ENCODE measurements around the gene MYO3B.
"Not testable (repeated sequence)": the region's sequence is repeated elsewhere in the genome, so short reads cannot be mapped to it uniquely, and the experiment has no call there.

Gene MYO3B

GRCh38 chr2:170262806-170263205 is 84.9 kb downstream of the MYO3B start:
- DNase-seq (ENCODE audit: low read depth): no peak

GRCh38 chr2:170263728-170264521 is 86.0 kb downstream of the MYO3B start:
- not testable (repeated sequence) for DNase-seq (ENCODE audit: low read depth)

GRCh38 chr2:170264522-170264860 is 86.5 kb downstream of the MYO3B start:
- no peak for DNase-seq (ENCODE audit: low read depth)

- no peak for DNase-seq (ENCODE audit: low read depth)
Measured at GRCh38 chr2:170264865-170265264, 86.9 kb downstream of the MYO3B start.

- DNase-seq (ENCODE audit: low read depth): no peak
Measured at GRCh38 chr2:170265321-170265720, 87.4 kb downstream of the MYO3B start.

GRCh38 chr2:170266358-170266757 is 88.4 kb downstream of the MYO3B start:
- no peak for DNase-seq (ENCODE audit: low read depth)

GRCh38 chr2:170267071-170267470 is 89.1 kb downstream of the MYO3B start:
- DNase-seq (ENCODE audit: low read depth): no peak

GRCh38 chr2:170270278-170270864 is 92.4 kb downstream of the MYO3B start:
- no peak for DNase-seq (ENCODE audit: low read depth)

- no peak for DNase-seq (ENCODE audit: low read depth)
Measured at GRCh38 chr2:170271340-170271739, 93.4 kb downstream of the MYO3B start.

- no peak for DNase-seq (ENCODE audit: low read depth)
Measured at GRCh38 chr2:170276056-170276455, 98.1 kb downstream of the MYO3B start.

GRCh38 chr2:170276925-170277629 is 99.1 kb downstream of the MYO3B start:
- no peak for DNase-seq (ENCODE audit: low read depth)

GRCh38 chr2:170277951-170278350 is 100.0 kb downstream of the MYO3B start:
- no peak for DNase-seq (ENCODE audit: low read depth)

GRCh38 chr2:170279615-170280014 is 101.7 kb downstream of the MYO3B start:
- not testable (repeated sequence) for DNase-seq (ENCODE audit: low read depth)

- DNase-seq (ENCODE audit: low read depth): no peak
Measured at GRCh38 chr2:170282851-170283250, 104.9 kb downstream of the MYO3B start.

GRCh38 chr2:170284205-170284604 is 106.3 kb downstream of the MYO3B start:
- no peak for DNase-seq (ENCODE audit: low read depth)

GRCh38 chr2:170288859-170289258 is 110.9 kb downstream of the MYO3B start:
- no peak for DNase-seq (ENCODE audit: low read depth)

GRCh38 chr2:170291474-170291873 is 113.5 kb downstream of the MYO3B start:
- DNase-seq (ENCODE audit: low read depth): no peak

- no peak for DNase-seq (ENCODE audit: low read depth)
Measured at GRCh38 chr2:170292415-170292814, 114.5 kb downstream of the MYO3B start.

- no peak for DNase-seq (ENCODE audit: low read depth)
Measured at GRCh38 chr2:170297496-170297895, 119.5 kb downstream of the MYO3B start.

- no peak for DNase-seq (ENCODE audit: low read depth)
Measured at GRCh38 chr2:170298115-170298514, 120.2 kb downstream of the MYO3B start.

- DNase-seq (ENCODE audit: low read depth): no peak
Measured at GRCh38 chr2:170298861-170299429, 121.0 kb downstream of the MYO3B start.

- no peak for DNase-seq (ENCODE audit: low read depth)
Measured at GRCh38 chr2:170300993-170301392, 123.0 kb downstream of the MYO3B start.

- DNase-seq (ENCODE audit: low read depth): no peak
Measured at GRCh38 chr2:170301626-170302025, 123.7 kb downstream of the MYO3B start.
